Activated CD8-positive, alpha-beta memory T cell treated with anti-CD3 and anti-CD28 coated beads for 48 hours (primary cell): ENCODE measurements around the gene TBXAS1.
"Not testable (repeated sequence)": the region's sequence is repeated elsewhere in the genome, so short reads cannot be mapped to it uniquely, and the experiment has no call there.

Experiments
- DNase-seq, 3 experiments: peaks; one replicate each; pipeline ENCODE4 v3.0.0-alpha.2; 2020; ENCODE audit warnings: low read depth in 2 of 3, low spot score in 2 of 3

The TBXAS1 gene

GRCh38 chr7:139913021-139913844 is 84.2 kb downstream of the TBXAS1 start:
- no peak for DNase-seq

- no peak for DNase-seq
Observed at GRCh38 chr7:139913845-139914135, 84.7 kb downstream of the TBXAS1 start.

- no peak for DNase-seq
Observed at GRCh38 chr7:139914306-139915267, 85.5 kb downstream of the TBXAS1 start.

- no peak for DNase-seq
Observed at GRCh38 chr7:139915268-139915863, 86.3 kb downstream of the TBXAS1 start.

- peak; percentile 31 to 45 (median 42) for DNase-seq
Observed at GRCh38 chr7:139915864-139916716, 87.0 kb downstream of the TBXAS1 start.

GRCh38 chr7:139916717-139917395 is 87.8 kb downstream of the TBXAS1 start:
- DNase-seq: no peak

GRCh38 chr7:139917851-139918250 is 88.8 kb downstream of the TBXAS1 start:
- no peak for DNase-seq

- no peak for DNase-seq
Observed at GRCh38 chr7:139918480-139918879, 89.4 kb downstream of the TBXAS1 start.

GRCh38 chr7:139923090-139923489 is 94.0 kb downstream of the TBXAS1 start:
- no peak for DNase-seq

DNA sequence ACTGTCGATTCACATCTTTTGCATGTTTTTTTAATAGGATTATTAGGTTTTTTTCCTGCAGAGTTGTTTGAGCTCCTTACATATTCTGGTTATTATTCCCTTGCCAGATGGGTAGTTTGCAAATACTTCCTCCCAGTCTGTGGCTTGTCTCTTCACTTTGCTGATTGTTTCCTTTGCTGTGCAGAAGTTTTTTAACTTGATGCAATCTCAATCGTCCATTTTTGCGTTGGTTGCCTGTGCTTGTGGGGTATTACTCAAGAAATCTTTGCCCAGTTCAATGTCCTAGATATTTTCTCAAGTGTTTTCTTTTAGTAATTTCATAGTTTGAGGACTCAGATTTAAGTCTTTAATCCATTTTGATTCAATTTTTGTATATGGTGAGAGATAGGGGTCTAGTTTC is 95.4 kb downstream of the TBXAS1 start:
- no peak for DNase-seq

DNA sequence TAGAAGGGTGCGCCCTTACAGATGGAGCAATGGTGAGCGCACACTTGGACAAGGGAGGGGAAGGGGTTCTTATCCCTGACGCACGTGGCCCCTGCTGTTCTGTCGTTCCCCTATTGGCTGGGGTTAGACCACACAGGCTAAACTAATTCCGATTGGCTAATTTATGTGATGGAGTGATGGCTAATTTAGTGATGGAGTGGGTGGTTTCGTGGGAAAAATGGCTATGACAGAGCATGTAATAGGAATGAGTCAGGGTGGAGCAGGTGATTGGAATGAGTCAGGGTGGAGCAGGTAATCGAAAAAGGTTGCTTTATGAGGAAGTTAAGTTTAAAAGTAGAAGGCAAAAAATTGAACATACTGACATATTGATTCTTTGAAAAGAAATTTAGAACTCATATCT is 100.2 kb downstream of the TBXAS1 start:
- not testable (repeated sequence) for DNase-seq

DNA sequence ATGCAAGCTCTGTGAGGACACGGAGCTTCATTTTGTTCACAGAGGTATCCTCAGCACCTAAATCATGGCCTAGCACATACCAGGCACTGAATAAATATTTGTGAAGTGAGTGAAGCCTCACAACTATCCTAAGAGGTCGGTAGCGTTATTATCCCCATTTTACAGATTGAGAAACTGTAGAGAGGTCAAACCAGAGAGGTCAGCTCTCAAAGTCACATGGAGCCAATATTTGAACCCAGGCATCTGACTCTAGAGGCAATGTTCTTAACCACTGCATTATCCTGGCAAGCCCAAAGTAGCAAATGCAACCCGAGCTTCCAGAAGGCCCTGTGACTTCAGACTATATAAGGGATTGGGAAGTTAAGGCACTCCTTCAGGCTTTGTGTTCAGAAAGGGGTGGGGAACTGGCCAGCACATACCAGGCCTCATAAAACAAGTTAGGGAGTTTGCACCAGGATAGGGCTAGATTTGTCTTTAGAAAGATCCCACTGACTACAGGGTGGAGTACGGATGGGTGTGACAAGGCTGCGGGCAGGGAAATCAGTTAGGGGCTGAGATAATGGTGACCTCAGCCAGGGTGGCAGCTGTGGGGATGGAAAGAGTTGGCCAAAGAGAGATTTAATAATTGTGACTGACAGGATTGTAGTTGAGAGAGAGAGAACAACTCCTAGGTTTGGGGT is 101.4 kb downstream of the TBXAS1 start:
- no peak for DNase-seq

DNA sequence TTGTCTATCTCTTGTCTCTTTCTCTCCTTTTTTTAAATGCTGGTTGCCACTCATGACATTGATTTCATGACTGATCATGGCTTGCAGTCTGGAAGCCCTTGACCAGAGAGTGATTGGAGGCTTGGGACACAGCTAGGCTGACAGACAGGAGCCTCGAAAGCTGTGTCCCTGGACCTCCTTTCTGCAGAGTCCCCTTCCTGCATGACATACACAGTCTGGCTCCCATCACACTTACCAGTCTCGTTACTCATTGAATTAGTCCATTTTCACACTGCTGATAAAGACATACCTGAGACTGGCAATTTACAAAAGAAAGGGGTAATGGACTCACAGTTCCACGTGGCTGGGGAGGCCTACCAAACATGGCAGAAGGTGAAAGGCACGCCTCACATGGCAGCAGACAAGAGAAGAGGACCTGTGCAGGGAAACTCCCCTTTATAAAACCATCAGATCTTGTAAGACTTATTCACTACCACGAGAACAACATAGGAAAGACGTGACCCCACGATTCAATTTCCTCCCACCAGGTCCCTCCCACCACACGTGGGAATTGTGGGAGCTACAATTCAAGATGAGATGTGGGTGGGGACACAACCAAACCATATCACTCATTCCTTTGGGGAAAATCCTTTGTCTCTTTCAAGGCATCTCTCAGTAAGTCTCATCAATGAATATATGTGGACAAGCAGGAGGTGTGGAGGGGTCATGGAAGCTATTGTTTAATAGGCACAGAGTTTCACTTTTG is 102.3 kb downstream of the TBXAS1 start:
- no peak for DNase-seq

DNA sequence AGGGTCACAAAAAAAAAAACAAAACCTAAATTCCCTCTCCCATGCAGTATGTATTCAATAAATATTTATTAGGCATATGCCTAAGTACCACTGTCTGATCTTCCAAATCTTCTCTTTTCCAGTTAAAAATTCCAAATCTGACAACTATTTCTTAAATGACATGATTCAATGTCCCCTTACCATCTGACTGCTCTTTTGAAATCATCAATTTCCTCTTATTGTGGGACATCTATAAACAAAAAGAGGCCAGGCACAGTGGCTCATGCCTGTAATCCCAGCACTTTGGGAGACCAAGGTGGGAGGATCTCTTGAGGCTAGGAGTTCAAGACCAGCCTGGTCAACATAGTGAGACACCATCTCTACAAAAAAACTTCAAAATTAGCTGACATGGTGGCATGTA is 103.5 kb downstream of the TBXAS1 start:
- DNase-seq: no peak

GRCh38 chr7:139936760-139937310 is 107.8 kb downstream of the TBXAS1 start:
- no peak for DNase-seq

GRCh38 chr7:139937715-139938114 is 108.7 kb downstream of the TBXAS1 start:
- DNase-seq: no peak

DNA sequence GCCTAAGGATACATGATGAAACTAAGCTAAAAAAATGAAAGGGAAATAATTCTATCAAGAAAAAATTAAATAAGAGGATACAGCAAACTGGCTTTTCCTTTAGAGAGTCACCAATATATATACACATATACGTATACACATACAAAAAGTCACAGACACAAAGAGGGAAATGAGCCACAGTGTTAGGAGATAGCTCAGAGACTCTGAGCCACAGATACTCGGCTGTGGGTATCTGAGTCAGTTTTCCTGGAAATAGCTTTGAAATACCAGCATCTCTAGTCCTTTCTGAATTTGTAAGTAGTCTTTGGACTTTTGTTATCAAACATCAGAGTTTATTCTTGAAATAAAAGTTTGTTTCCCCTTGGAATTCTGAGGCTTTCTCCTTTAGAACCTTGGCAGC is 111.8 kb downstream of the TBXAS1 start:
- DNase-seq: no peak

- no peak for DNase-seq
Observed at GRCh38 chr7:139941421-139941820, 112.4 kb downstream of the TBXAS1 start.

DNA sequence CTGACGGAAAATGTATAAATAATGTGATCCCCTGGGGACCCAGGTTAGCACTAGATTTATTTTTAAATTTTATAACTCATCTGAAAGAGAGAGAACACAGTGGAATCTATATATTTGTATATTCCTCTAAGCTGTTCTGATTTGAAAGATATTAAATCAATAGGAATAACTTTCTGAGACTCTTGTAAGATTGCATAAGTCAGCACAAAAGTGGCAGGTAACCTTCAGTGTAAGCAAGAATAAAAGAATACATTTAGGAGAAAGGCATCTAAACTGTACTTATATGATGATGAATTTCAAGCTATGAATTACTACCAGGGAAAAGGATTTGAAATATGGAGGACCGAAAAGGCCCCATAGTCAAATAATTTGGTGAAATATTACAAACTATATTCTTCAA is 112.8 kb downstream of the TBXAS1 start:
- no peak for DNase-seq
